GM18909 (cell line): ENCODE measurements around the gene RUFY4.
A peak's percentile ranks its signal among the peaks of the same experiment; 100 is the strongest.
"Not testable (repeated sequence)": the region's sequence is repeated elsewhere in the genome, so short reads cannot be mapped to it uniquely, and the experiment has no call there.

Source experiments
- ATAC-seq: cut with Tn5 transposase; IDR thresholded peaks from one replicate; pipeline ENCODE4 v1.9.1; 2021; ENCODE audit warnings: mild to moderate bottlenecking; ENCODE audit not compliant: unreplicated experiment, poor library complexity

Gene RUFY4

DNA sequence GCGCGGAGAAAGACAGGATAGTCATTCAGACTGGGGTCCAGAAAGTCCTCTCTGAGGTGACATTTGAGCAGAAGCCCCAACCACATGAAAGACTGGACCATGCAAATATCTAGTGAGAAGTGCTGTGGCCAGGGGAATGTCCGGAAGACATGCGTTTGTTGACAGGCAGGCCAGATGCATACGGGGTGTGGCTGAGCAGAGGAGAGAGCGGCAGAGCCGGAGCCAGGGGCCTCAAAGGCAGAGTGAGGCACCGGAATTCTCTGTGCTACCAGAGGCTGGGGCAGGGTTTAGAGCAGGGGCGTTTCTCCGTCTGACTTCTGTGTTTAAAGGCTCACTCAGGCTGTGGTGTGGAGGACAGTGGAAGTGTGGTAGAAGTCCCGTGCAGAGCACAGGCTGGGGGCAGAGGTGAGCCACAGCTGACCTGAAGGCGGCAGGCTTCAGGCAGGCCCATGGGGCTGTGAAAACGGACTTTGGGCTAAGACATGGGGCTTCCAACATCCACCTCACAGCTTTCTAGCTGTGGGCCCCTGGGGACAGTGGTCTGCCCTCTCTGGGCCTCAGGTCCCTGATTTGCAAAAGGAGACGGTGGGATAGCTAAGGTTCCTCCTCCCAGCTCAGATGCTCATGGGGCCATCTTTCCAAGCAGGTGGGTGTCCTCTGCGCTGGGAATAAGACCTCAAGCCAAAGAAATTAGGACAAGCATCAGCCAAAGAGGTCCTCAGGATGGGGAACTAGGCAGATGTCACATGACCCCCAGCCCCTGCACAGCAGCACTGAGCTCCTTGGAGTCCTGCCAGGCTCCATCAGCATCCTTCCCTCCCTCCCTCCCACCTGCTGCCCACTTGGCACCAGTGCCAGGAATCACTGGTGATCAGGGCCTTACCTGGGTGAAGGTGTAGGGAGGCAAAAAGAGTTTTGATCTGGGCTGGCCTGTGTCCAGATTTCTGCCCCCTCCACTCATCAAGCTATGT, 11.2 kb downstream of the RUFY4 start:
- ATAC-seq = no peak

DNA sequence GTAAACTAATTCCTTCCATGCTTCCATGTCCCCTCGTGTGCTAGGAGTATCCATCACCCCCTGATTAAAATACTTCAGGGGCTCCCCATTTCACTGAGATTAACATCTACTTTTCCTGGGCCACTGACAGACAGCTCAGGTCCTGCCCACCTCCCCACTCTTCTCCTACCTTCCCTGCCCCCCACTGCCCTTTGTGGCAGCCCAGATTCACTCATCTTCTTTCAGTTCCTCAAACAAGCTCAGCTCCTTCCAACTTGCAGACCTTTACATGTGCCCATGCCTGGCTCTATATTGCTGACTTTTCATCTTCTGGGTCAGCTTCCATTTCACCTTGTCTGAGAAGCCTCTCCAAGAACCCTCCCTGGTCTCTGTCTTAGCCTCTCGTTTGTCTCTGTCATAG, 12.0 kb downstream of the RUFY4 start:
- peak; percentile 97 for ATAC-seq

DNA sequence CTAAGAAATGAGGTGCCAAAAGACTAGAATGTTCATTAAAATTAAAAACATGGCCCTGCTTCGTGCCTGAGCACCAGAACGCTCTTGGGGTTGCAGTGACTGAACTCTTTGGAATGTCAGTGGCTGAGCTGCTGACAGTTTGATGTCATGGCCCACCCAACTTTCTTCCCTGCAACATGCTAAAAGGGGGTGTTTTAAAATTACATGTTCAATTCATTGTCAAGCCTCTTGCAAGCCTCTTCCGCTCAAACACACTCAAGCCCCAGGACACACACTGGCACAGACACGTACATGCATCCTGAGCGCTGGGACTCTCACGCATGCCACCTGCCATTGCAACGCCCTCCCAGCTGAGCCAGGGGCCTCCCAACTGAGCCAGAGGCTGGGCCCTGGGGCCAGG, 12.6 kb downstream of the RUFY4 start:
- no peak for ATAC-seq

DNA sequence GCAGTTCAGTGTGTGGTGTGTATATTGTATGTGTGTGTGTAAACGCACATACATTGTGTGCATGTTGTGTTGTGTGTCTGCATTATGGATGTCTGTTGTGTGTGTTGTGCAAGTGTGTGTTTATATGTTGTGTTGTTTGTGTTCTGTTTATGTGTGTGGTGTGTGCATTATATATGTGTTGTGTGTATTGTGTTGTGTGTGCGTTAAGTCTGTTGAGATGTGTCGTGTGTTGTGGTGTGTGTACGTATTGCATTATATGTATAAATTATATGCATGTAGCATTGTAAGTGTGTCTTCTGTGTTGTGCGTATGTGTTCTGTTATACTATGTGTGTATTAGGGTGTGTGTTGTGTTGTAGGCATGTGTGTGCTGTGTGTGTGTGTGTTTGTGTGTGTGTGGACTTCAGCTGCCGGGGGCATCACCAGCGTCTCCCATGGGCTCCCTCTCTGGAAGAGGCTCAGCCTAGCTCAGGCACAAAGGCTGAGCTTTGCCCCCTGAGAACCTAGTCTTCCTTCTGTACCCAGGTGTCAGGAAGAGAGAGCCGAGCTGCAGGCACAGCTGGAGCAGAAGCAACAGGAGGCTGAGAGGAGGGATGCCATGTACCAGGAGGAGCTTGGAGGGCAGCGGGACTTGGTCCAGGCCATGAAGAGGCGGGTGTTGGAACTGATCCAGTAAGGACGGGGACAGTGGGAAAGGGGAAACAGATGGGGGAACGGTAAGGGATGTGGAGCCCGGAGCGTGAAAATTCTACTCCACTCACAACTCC, 13.7 kb downstream of the RUFY4 start:
- ATAC-seq = no peak

DNA sequence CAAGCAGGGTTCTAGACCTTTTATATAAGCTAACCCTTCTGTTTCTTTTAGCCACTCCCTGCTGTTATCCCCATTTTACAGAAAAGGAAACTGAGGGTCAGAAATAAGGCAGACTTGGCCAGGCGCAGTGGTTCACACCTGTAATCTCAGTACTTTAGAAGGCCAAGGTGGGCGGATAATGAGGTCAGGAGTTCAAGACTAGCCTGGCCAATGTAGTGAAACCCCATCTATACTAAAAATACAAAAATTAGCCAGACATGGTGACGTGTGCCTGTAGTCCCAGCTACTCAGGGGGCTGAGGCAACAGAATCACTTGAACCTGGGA, 14.3 kb downstream of the RUFY4 start:
- ATAC-seq = no peak

DNA sequence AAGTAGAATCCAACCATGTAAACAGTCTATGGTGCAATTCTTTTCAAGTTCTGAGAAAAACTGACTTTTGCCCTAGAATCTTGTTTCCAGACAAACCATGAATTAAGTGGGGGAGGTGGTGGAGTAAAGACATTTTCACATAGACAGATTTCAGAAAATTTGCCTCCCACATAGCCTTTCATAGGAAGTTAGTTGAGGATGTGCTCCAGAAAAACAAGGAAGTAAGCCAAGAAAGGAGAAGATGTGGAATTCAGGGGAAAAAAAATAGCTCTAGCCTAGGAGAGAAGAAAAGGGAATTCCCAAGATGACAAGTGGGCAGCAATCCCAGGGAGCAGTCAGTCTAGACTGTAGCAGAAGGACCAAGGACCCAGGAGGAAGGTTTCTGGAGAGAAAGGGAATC, 17.4 kb downstream of the RUFY4 start:
- no peak for ATAC-seq

DNA sequence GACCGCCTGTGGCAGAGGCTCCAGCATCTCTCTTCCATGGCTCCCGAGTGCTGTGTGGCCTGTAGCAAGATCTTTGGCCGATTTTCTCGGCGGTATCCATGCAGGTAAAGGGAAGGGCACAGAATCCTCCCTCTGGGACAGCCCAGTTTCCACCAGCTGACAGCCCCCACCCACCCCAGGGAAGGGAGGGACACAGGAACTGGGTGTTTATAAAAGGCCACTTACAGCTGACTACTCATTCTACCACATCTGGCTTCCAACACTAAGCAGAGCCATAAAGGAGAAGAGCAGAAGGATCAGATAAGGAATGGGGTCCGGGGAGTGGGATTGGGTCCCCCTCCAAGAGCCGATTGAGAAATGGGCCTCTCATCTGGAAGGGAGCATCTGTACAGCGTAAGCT, 20.2 kb downstream of the RUFY4 start:
- ATAC-seq = no peak

DNA sequence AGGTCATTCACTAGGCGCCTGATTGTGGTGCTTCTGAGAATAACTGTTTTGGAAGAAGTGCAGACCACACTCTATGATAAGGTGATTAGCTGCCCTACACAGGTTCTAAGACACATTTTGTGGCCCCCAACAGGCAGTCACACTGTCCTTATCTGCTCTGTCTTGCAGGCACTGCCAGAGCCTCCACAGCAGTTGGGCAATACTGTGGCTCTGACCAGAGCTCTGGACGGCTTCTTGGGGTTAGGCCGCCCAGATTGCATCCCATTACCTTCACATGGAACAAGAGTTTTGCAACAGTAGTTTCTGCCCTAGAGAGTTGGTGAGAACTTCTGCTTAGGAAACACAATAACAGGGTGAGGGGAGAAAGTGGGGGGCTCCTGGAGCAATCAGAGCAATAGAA, 22.7 kb downstream of the RUFY4 start:
- no peak for ATAC-seq

DNA sequence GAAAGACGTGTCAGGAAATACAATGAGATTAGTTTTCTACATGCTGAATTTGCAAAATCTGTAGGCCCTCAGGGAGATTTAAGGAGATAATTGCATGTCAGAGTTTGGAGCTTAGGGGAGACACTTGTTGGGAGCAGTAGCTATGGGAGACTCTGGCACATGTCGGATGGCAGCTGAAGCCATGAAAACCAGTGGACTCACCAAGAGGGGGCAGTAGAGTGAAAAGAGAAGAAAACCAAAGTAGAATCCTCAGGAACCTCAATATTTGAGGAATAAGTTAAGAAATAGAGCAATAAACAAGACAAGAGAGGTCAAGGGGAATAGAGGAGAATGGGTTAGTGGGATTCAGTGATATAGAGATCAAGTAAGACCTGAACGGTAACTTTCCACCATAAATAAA, 24.8 kb downstream of the RUFY4 start:
- no peak for ATAC-seq

DNA sequence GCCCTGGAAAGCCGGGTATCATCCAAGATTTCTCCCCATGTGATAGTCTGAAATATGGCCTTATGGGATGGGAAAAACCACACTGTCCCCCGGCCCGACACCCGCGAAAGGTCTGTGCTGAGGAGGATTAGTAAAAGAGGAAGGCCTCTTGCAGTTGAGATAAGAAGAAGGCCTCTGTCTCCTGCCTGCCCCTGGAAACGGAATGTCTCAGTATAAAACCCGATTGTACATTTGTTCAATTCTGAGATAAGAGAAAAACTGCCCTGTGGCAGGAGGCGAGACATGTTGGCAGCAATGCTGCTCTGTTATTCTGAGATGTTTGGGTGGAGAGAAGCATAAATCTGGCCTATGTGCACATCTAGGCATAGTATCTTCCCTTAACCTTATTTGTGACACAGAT, 26.8 kb downstream of the RUFY4 start:
- ATAC-seq = no peak

DNA sequence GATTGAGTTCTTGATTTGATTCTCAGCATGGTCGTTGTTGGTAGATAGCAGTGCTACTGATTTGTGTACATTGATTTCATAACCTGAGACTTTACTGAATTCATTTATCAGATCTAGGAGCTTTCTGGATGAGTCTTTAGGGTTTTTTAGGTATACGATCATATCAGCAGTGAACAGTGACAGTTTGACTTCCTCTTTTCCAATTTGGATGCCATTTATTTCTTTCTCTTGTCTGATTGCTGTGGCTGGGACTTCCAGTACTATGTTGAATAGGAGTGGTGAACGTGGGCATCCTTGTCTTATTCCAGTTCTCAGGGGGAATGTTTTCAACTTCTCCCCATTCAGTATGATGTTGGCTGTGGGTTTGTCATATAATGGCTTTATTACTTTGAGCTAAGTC, 28.9 kb downstream of the RUFY4 start:
- no peak for ATAC-seq

DNA sequence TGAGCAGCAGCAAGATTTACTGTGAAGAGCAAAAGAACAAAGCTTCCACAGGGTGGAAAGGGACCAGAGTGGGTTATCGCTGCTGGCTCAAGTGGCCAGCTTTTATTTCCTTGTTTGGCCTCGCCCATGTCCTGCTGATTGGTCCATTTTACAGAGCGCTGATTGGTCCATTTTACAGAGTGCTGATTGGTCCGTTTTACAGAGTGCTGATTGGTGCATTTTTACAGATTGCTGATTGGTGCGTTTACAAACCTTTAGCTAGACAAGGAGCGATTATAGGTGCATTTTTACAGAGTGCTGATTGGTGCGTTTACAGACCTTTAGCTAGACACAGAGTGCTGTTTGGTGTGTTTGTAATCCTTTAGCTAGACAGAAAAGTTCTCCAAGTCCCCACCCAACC, 39.8 kb downstream of the RUFY4 start:
- not testable (repeated sequence) for ATAC-seq

DNA sequence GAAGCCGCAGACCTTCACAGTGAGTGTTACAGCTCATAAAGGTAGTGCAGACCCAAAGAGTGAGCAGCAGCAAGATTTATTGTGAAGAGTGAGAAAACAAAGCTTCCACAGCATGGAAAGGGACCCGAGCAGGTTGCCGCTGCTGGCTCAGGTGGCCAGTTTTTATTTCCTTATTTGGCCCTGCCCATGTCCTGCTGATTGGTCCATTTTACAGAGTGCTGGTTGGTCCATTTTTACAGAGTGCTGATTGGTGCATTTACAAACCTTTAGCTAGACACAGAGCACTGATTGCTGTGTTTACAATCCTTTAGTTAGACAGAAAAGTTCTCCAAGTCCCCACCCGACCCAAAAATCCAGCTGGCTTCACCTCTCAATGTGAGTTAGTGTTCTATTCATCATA, 52.7 kb downstream of the RUFY4 start:
- ATAC-seq = not testable (repeated sequence)

DNA sequence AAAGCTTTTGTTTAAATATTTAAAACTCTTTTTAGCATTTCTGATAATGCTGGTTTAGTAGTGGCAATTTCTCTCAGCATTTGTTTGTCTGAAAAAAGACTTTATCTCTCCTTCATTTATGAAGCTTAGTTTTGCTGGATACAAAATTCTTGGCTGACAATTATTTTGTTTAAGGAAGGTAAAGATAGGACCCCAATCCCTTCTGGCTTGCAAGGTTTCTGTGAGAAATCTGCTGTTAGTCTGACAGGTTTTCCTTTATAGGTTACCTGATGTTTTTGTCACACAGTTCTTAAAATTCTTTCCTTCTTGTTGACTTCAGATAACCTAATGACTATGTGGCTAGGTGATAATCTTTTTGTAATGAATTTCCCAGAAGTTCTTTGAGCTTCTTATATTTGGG, 53.2 kb downstream of the RUFY4 start:
- not testable (repeated sequence) for ATAC-seq

DNA sequence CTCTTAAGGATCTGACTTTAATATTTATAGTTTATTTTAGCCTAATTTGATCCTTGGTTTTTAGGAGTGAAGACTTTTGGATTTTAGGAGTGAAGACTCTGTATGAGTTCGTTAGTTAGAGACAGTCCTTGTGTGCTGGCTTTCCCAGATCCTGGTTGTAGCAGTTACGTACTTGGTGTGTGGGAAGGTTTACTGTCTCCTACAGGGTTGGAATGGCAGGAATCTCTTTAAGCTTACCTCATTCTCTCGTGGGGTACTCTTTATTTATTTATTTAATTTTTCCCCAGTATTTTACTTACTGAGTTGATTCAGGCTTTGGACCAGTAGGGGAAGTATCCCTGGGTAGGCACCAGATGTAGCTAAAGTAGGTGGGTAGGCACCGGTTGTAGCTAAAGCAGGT, 54.9 kb downstream of the RUFY4 start:
- no peak for ATAC-seq

DNA sequence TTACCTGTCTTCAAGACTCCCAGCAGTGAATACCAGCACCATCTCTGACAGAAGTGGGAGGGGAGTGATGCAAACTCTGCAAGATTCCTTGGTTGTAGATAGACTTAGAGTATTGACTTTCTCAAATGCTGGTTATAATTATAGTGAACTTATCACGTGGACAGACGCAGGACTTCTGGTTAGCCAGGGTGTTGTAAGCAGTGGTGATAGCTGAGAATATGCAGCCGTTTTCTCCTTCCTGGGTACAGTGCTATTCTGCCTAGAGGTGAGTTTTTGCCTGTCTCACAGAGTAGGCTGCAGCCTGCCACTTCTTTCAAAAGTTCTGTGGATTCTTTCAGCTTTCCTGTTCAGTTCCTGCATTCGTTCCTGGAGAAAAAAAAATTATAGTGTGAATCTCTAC, 56.0 kb downstream of the RUFY4 start:
- ATAC-seq = no peak

DNA sequence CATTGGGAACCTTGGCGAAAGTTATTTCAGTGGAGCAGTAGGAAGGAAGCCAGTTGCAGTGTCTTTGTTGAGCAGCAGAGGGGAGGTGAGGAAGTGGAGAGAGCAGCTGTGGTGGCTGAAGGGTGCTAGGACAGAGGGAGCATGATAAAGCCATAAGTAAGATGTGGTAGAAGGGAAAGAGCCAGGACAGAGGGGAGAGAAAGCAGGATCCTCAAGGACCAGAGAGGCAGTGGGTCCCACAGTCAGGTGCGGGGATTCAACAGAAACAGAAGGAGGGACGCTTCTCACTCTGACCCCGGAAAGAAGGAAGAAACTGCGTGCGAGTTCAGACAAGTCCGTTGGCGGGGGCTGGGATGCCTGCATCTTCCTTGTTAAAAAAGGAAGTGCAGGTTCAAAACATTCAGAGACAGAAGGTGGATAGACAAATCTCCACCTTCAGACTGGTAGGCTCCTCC, 56.6 kb downstream of the RUFY4 start, which contains the start of gene CXCR2:
Gene CXCR2 (plus strand): TSS at position 403 of the 455 bp plus-strand sequence. CDS start 8,774 bp downstream, outside the sequence.
- ATAC-seq = no peak

DNA sequence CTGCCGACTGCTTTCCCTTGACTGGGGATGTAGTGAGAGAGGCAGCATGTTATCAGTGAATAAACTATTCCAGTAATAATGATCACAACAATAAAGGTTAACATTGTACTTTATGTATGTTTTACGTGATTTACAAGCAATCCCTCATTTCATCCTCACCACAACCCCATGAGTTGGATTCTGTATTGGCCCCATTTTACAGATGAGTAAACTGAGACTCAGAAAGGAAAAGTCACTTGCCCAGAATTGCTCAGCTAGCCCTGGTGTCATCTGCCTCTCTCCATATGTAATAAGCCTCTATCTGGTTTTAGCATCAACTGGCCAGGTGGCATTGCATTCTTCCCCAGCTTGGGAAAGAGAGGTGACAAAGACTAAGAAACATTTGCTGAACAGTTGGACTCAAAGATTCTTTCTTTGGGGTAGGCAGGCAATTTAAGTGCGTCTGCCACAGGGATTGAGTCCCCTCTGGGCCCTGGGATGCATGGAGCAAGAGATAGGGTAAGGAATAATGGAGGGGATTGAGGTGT, 58.9 kb downstream of the RUFY4 start:
- ATAC-seq = no peak

DNA sequence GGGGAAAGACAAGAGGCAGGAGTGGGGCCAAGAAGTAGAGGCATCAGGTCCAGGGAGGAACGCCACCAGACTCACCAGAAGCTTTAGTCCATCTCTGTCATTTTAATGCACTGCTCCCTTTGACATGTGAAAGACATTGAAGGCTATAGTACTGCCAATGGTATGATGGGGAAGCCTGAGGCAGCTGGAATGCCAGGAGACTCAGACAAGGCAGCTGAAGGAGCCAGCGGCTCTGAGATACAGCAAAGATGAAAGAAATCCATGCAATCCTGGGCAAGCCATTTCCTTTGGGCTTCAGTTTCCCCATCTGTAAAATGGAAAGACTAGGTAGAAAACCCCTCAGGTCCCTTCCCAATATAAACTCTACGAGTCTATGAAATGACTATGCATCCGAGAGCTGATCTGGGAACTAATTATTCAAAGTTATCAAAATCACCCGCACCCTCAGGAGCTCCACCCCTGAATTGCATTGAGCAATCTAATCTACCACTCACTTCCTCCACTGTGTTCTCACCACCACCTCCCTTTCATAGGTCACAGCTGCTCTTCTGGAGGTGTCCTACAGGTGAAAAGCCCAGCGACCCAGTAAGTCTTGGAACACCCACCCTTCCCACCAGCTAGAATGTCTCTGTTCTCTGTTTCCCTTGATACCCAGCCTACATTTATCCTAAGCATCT, 59.9 kb downstream of the RUFY4 start:
- no peak for ATAC-seq

DNA sequence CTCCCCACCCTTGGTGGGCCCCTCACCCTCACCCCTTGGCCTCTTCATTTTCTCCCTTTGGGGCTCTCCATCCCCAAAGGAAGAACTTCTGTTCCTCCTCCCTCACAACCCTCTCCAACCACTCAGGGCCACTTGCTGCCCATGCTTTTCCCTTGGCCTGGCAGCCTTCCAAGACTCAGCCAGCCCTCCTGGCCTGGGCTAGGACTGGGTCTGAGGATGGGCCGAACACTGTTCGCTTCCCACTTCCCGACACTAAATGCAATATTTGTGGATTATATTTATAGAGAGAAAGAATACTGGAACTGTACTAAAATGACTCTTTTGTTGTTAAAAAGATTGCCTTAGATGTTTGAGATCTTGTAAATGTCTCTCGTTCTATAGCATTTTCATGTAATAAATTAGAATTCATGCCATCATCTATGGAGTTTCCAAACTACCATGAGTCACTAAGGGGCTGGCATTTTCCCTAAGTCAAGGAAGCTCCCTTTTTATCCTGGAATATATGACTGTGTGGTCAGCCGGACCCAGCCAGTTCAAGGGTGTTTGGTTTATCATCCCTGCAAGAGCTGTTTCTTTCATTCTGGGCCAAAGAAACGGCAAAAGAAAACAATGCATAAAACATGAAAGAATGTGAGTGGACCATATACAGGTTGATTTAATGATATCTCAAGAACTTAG, 60.5 kb downstream of the RUFY4 start:
- ATAC-seq = no peak
